ENCODE measurements around the gene GBP7.

GBP7 gene

DNA sequence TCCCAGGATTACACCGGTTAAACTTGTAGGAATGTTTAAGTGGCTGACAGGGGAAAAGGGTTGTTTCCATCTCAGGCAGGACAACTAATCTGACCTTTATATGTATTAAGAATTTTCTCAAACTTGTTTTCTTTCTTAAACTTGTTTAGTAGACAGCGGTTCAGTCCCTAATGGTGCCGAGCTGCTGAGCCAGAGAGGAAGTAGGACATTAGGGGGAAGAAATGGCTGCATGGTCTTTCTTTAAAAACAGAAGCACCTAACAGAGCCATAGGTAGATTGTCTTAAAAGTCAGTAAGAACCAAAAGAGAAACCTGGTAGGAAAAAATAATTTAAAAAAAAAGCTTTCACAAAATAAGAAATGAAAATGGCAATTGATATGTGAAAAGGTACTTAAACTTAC is 19.7 kb upstream of the GBP7 start:
- no peaks in the 10 kb centered on the region for H4K20me1 ChIP-seq (ENCODE audit: control insufficient read depth, insufficient read depth, low read depth, low read length)
- no peaks in the 10 kb centered on the region for H3F3A ChIP-seq (ENCODE audit: control insufficient read depth, insufficient read depth)
- no peak overlapping the region for H3K4me3 ChIP-seq (ENCODE audit: low read length)
- H3K4me2 ChIP-seq (ENCODE audit: low read length) = no peak overlapping the region
- TF ChIP-seq EZH2phosphoT487 (IDR thresholded peaks at IDR 0.05; ENCODE audit: borderline replicate concordance, low read length) = no peak
- TF ChIP-seq, protein P1, sequence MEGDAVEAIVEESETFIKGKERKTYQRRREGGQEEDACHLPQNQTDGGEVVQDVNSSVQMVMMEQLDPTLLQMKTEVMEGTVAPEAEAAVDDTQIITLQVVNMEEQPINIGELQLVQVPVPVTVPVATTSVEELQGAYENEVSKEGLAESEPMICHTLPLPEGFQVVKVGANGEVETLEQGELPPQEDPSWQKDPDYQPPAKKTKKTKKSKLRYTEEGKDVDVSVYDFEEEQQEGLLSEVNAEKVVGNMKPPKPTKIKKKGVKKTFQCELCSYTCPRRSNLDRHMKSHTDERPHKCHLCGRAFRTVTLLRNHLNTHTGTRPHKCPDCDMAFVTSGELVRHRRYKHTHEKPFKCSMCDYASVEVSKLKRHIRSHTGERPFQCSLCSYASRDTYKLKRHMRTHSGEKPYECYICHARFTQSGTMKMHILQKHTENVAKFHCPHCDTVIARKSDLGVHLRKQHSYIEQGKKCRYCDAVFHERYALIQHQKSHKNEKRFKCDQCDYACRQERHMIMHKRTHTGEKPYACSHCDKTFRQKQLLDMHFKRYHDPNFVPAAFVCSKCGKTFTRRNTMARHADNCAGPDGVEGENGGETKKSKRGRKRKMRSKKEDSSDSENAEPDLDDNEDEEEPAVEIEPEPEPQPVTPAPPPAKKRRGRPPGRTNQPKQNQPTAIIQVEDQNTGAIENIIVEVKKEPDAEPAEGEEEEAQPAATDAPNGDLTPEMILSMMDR (IDR thresholded peaks at IDR 0.05; ENCODE audit: low read depth, low read length, poor library complexity, severe bottlenecking) = no peak
- no peaks in the 10 kb centered on the region for H3K9me2 ChIP-seq (replicated peaks; ENCODE audit: control insufficient read depth, low read length)
- no peaks in the 10 kb centered on the region; the same call in 1 of the 2 replicates for H3K9me3 ChIP-seq (ENCODE audit: control insufficient read depth, insufficient read depth, low read length)
- H3K4me1 ChIP-seq (ENCODE audit: control insufficient read depth, low read length) = no peaks in the 10 kb centered on the region
- H3K79me2 ChIP-seq (ENCODE audit: control insufficient read depth, low read length) = no peaks in the 10 kb centered on the region
- H3K36me3 ChIP-seq (ENCODE audit: control insufficient read depth, low read length) = no peaks in the 10 kb centered on the region
- peaks cover 29% of the 10 kb centered on the region for H3K27me3 ChIP-seq (ENCODE audit: control insufficient read depth, low read length)
- no peak overlapping the region for H3K27ac ChIP-seq (ENCODE audit: low read depth, low read length)

DNA sequence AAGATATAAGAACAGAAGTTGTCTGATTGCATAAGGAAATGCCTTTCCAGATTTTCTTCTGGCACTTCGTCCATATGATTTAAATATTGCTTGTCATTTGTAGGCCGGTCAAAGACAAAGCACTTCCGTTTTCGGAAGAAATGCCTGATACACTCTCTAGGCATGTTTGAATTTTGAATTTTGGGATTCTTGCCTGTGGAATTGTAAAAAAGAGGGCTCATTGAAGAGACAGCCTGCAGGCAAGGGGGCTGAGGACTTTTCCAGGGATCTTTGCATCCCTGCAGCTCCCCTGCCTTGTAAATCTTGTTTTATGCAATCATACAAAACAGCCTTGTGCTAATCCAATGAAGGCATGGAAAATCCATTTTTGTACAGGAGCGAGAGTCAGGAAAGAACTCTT is 15.5 kb upstream of the GBP7 start:
- Histone ChIP-seq H4K20me1 (ENCODE audit: control insufficient read depth, insufficient read depth, low read depth, low read length) (no peaks in the 10 kb centered on the region), H3K27me3 (ENCODE audit: control insufficient read depth, low read length) (no peaks in the 10 kb centered on the region), H3K4me1 (ENCODE audit: control insufficient read depth, low read length) (no peaks in the 10 kb centered on the region), H3F3A (ENCODE audit: control insufficient read depth, insufficient read depth) (no peaks in the 10 kb centered on the region), H3K36me3 (ENCODE audit: control insufficient read depth, low read length) (no peaks in the 10 kb centered on the region), H3K9me2 (replicated peaks; ENCODE audit: control insufficient read depth, low read length) (no peaks in the 10 kb centered on the region), H3K79me2 (ENCODE audit: control insufficient read depth, low read length) (no peaks in the 10 kb centered on the region), H3K9me3 (ENCODE audit: control insufficient read depth, insufficient read depth, low read length) (no peaks in the 10 kb centered on the region), H3K4me3 (ENCODE audit: low read length) (no peak overlapping the region), H3K4me2 (ENCODE audit: low read length) (no peak overlapping the region), H3K27ac (ENCODE audit: low read depth, low read length) (no peak overlapping the region)
- TF ChIP-seq, protein P1 (IDR thresholded peaks at IDR 0.05; ENCODE audit: low read depth, low read length, poor library complexity, severe bottlenecking) = no peak
- TF ChIP-seq EZH2phosphoT487 (IDR thresholded peaks at IDR 0.05; ENCODE audit: borderline replicate concordance, low read length) = no peak

DNA sequence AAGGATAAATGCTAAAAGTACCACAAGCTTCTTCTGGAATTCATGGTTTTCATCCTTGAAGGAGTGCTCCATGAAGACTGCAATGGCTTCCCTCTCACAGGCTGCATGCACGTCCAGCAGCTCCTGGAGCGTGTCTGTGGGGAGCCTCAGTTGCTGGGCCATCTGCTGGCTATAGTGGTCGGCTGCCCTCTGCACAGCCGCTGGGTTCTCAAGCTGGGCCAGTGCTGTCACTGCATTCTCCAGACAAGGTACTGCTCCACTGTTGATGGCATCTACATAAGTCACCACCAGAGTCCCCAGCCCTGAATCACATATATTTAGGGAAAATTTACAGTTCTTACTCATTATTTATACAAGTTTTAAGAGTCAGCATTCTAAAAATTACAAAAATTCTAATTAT is 14.2 kb upstream of the GBP7 start:
- Histone ChIP-seq H3F3A (ENCODE audit: control insufficient read depth, insufficient read depth) (no peaks in the 10 kb centered on the region), H3K27me3 (ENCODE audit: control insufficient read depth, low read length) (no peaks in the 10 kb centered on the region), H3K9me3 (ENCODE audit: control insufficient read depth, insufficient read depth, low read length) (no peaks in the 10 kb centered on the region), H3K36me3 (ENCODE audit: control insufficient read depth, low read length) (no peaks in the 10 kb centered on the region), H4K20me1 (ENCODE audit: control insufficient read depth, insufficient read depth, low read depth, low read length) (no peaks in the 10 kb centered on the region), H3K4me3 (ENCODE audit: low read length) (no peak overlapping the region), H3K4me1 (ENCODE audit: control insufficient read depth, low read length) (no peaks in the 10 kb centered on the region), H3K27ac (ENCODE audit: low read depth, low read length) (no peak overlapping the region), H3K9me2 (replicated peaks; ENCODE audit: control insufficient read depth, low read length) (no peaks in the 10 kb centered on the region), H3K4me2 (ENCODE audit: low read length) (no peak overlapping the region), H3K79me2 (ENCODE audit: control insufficient read depth, low read length) (no peaks in the 10 kb centered on the region)
- TF ChIP-seq, protein P1 (IDR thresholded peaks at IDR 0.05; ENCODE audit: low read depth, low read length, poor library complexity, severe bottlenecking) = no peak
- no peak for TF ChIP-seq EZH2phosphoT487 (IDR thresholded peaks at IDR 0.05; ENCODE audit: borderline replicate concordance, low read length)

DNA sequence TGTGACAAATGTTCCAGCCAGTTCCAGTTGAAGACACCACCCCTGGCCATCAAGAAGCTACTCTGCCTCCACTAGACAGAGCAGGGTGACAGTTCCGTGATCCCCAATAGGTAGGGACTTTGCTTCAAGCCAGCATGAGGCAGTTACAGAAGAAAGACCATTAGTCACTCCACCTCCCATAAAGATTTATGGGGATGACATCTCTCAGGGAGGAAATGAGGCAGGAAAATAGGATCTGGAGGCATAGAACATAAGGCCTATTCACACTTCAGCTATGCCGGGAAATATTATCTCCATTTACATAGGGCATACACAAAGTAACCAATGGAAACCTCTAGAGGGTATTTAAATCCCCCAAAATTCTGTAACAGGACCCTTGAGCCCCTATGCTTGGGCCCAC is 3.5 kb upstream of the GBP7 start:
- Histone ChIP-seq H3K79me2 (ENCODE audit: control insufficient read depth, low read length) (no peaks in the 10 kb centered on the region), H3K9me2 (replicated peaks; ENCODE audit: control insufficient read depth, low read length) (no peaks in the 10 kb centered on the region), H4K20me1 (ENCODE audit: control insufficient read depth, insufficient read depth, low read depth, low read length) (no peaks in the 10 kb centered on the region), H3K27me3 (ENCODE audit: control insufficient read depth, low read length) (no peaks in the 10 kb centered on the region), H3K4me2 (ENCODE audit: low read length) (no peak overlapping the region), H3K27ac (ENCODE audit: low read depth, low read length) (no peak overlapping the region), H3K4me1 (ENCODE audit: control insufficient read depth, low read length) (no peaks in the 10 kb centered on the region), H3K9me3 (ENCODE audit: control insufficient read depth, insufficient read depth, low read length) (peaks cover 2% of the 10 kb centered on the region; the same call in 1 of the 2 replicates), H3F3A (ENCODE audit: control insufficient read depth, insufficient read depth) (no peaks in the 10 kb centered on the region), H3K4me3 (ENCODE audit: low read length) (no peak overlapping the region), H3K36me3 (ENCODE audit: control insufficient read depth, low read length) (no peaks in the 10 kb centered on the region)
- TF ChIP-seq EZH2phosphoT487 (IDR thresholded peaks at IDR 0.05; ENCODE audit: borderline replicate concordance, low read length) = no peak
- TF ChIP-seq, protein P1 (IDR thresholded peaks at IDR 0.05; ENCODE audit: low read depth, low read length, poor library complexity, severe bottlenecking) = no peak
